ENCODE data around the gene RSAD2.

GRCh38 chr2:6845903-6846302 lies 31.7 kb upstream of the RSAD2 start:
- TF ChIP-seq, protein P1, sequence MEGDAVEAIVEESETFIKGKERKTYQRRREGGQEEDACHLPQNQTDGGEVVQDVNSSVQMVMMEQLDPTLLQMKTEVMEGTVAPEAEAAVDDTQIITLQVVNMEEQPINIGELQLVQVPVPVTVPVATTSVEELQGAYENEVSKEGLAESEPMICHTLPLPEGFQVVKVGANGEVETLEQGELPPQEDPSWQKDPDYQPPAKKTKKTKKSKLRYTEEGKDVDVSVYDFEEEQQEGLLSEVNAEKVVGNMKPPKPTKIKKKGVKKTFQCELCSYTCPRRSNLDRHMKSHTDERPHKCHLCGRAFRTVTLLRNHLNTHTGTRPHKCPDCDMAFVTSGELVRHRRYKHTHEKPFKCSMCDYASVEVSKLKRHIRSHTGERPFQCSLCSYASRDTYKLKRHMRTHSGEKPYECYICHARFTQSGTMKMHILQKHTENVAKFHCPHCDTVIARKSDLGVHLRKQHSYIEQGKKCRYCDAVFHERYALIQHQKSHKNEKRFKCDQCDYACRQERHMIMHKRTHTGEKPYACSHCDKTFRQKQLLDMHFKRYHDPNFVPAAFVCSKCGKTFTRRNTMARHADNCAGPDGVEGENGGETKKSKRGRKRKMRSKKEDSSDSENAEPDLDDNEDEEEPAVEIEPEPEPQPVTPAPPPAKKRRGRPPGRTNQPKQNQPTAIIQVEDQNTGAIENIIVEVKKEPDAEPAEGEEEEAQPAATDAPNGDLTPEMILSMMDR (IDR thresholded peaks at IDR 0.05; ENCODE audit: poor library complexity, severe bottlenecking): no peak
- TF ChIP-seq EZH2 (IDR thresholded peaks at IDR 0.05; ENCODE audit: borderline replicate concordance, insufficient read depth, low read length, poor library complexity, severe bottlenecking) (no peak), EP300 (conservative IDR thresholded peaks at IDR 0.05; ENCODE audit: poor library complexity, severe bottlenecking) (no peak)

Measured in neural cell (in vitro differentiated cells).